HUDEP-2 (cell line): Measurements from ENCODE around the gene SAT2.

Experiments
- DNase-seq, 76 experiments: peaks; one replicate each; lab custom pipeline; 2025; ENCODE audit not compliant: unreplicated experiment in 76 of 76; lab: John Stamatoyannopoulos, UW

SAT2 gene

DNA sequence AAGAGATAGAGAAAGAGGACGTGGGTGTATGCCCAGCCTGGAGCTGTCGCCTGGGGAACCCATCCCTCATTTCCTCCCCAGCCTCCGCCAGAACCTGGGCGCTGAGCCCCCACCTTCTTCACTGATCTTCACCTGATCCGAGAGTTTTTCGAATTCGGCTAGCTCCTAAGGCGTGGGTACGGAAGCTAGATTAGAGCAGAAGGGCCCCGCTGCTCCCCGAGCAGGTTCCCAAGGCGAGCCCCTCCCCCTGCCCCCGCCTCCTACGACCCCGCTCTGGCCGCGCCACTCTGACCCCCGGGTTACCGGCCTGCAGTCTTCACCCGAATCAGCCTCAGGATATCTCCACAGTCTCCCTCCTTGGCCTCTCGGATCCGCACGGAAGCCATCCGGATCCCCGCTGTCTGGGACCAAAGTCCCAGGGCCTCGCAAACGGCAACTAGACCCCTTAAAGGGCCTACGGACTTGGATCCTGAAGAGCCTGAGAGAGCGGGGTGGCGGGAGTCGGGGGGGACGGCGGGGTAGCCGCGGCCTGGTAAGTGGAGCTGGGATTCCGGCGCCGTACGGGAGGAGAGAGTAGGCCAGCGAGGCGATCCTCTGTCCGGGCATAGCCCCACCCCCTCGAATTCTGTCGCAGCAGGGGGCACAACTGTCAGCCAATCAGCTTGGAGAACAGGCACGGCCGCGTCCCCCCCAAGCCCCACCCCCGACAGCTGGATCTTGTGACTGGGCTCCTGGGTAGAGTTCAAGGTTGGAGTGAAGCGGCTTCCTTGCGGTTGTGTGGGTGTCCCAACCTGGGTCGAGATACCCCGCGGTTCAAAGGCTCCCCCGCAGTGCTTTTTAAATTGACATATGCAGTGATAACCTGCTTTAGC, at the start of gene SAT2:
Gene SAT2 (minus strand): TSS at position 572 of the 872 bp plus-strand sequence. CDS start 186 bp downstream, at position 386.
- DNase-seq = peak in 70 of 76 experiments; percentile 23 to 97 (median 87)

DNA sequence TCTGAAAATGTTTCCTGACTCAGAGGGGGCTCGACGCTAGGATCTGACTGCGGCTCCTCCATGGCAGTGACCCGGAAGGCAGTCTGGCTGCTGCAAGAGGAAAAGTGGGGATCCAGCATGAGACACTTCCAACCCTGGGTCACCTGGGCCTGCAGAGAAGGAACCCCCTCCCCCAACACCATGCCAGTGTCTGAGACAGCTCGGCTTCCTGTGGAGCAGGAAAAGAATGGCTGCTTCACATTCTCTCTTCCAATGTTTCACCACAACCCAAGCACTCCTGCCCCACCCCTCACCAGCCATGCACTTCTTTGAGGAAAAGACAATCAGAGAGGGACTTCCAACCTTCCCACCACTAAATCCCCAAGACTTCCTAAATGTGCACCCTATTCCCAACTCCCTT, 48.9 kb upstream of the SAT2 start:
- no peak for DNase-seq

DNA sequence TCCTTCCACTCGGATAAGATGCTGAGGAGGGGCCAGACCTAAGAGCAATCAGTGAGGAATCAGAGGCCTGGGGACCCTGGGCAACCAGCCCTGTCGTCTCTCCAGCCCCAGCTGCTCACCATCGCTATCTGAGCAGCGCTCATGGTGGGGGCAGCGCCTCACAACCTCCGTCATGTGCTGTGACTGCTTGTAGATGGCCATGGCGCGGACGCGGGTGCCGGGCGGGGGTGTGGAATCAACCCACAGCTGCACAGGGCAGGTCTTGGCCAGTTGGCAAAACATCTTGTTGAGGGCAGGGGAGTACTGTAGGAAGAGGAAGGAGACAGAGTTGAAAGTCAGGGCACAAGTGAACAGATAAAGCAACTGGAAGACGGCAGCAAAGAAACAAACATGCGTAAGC, 47.3 kb upstream of the SAT2 start:
- no peak for DNase-seq

DNA sequence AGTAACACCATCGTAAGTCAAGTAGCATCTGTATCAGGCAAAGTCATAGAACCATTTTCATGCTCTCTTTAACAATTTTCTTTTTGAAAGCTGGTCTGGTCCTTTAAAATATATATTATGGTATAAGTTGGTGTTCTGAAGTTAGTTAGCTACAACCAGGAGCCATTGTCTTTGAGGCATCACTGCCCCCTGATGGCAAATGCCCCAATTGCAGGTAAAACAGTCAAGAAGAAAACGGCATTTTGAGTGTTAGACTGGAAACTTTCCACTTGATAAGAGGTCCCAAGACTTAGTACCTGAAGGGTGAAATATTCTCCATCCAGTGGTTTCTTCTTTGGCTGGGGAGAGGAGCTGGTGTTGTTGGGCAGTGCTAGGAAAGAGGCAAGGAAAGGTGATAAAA, 45.6 kb upstream of the SAT2 start:
- DNase-seq = peak in 48 of 76 experiments; percentile 5 to 57 (median 31)

DNA sequence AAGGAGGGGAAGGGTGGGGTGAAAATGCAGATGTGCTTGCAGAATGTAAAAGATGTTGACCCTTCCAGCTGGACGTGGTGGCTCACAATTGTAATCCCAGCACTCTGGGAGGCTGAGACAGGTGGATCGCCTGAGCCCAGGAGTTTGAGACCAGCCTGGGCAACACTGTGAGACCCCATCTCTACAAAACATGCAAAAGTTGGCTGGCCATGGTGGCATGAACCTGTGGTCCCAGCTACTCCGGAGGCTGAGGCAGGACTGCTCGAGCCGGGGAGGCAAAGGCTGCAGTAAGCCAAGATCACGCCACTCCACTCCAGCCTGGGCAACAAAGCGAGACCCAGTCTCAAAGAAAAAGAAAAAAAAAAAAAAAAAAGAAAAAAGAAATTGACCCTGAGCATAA, 40.9 kb upstream of the SAT2 start:
- DNase-seq = no peak

DNA sequence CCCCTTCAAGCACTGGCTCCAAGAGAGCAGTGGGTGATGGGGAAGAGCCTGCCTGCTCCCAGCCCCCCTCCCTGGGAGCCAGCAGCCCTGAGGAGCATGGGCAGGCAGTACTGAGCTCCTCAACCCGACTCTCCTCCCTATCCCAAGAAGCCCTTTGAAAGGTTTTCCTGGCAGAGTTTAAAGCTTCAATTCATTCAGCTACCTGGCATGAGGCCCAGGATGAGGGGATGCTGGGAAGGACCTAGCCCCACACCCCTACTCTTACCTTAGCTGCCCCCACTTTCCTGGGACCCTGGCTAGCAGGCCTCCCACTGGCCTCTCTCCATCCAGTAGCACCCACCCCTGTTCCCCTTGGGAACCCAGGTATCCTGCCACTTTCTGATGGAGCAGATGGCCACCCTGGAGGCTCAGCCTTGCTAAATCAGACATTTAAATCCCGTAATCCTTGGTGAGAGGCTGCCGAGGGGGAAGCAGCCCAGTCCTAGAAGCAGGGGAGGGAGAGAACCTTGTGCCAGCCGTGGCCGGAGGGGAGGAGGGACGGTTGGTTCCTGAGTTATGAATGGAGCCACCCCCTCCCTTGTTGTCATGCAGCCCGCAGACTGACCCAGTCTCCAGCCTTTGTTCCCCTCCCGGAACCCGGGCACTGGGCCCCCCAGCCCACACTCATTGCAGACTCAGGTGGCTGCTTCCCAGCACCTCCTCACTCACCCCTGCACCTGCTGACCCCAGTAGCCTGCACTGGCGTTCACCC, 40.2 kb upstream of the SAT2 start:
- DNase-seq = no peak

DNA sequence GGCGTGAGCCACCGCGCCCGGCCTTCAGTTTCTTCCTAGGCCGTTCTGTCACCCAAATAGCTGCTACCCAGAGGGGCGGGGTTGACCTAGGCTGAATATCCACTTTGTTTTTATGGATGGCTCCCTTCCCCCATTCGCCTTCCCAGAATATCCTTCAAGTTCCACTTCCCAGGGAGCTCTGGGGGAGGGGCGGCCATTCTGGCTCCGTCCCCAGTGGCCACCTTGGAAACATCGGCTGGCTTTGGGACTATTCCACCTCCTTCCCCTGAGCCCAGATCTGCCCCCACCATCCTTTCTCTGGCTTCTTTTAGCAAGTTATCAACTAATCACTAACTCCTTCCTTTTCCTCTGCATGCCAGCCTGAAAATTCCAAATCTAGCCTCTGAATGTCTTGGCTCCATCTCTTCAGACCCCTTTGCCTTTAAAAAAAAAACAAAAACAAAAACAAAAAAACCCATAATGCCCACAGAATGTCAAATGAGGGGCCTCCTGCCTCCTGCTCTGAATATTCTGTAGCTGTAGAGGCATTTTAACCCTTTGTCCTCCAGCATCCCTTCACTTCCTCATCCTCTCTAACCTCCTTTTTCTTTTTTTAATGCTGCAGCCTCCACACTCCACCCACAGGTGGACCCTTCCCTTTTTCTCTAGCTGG, 29.5 kb upstream of the SAT2 start:
- no peak for DNase-seq

DNA sequence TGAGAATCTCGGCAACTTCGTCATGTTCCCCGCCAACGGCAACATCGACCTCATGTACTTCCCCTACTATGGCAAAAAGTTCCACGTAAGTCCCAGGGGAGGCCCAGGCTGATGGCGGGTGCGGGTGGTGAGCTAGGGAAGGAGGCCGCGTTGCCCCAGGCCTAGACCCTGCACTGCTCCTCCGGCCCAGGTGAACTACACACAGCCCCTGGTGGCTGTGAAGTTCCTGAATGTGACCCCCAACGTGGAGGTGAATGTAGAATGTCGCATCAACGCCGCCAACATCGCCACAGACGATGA, 27.9 kb upstream of the SAT2 start:
- no peak for DNase-seq

DNA sequence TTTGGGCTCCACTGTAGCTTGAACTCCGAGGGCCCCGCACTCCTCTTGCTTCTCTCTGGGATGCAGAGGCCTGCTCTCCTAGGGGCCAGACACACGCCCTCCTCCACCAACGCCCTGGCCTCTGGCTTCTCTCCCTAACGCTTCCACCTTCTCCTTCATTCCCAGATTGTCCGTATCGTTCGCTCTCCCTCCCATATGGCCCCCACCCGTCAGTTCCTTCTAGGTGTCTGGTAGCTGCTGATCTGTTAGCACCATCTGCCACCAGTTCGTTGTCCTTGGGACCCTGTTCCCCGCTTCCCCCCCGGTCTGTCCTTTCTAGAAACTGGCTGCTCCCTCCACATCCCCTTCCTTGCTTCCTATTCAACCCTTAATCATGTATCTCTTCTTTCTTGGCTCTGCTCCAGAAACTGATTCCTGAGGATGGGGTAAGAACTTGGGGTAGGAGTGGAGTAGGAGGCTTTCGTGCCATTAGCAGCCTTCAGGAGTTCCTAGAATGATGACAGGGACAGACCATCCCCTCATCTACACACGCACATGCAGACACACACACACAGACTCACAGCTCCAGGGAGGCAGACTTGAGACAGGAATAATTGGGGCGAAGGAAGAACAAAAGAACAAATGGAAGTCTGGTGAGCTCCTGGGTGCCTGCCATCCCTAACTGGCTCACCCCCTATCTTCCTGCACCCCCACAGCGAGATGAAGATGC, 27.4 kb upstream of the SAT2 start:
- no peak for DNase-seq

DNA sequence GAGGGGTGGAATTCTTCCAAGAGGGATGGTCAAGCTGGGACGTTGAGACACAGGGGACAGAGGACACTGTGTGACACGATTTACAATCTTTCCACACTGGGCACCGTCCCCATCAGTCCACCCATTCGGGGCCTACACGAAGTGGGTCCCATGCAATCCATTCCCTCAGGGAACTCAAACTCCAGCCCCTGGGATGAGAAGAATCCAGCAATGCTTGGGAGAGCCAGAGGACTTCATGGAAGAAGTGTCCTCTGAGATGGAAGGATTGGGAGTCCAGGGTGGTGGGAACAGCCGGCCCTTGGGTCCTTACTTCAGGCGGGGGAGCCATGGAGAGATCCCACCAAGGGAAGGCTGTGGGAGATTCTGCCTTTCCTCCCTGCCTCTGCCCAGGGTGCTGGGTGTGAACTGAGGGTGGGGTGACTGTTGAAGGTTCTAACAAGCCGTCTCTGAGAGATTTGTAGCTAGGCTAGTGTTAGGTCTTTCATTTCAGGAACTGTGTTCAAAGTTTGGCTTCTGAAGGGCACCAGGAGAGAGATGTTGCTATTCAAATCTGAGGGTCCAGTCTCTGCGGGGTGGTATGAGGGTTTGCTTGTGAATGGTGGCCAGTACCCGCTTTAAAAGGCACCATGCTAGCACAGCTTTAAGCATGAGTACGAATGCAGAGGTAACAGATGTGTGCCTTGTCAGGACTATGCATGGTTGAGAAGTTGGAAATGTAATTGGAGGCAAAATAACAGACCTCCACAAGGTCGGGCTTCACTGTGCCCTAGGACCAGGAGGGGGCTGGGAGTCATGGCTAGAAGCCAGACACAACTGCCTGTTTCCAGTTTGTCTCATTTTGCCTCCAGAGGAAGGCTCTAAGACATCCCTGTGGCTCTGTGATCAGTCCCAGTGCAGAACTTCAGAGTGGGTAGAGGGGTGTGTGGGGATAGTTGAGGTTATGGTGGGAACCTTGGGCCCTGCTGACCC, 25.1 kb upstream of the SAT2 start:
- peak in 3 of 76 experiments; percentile 9 to 15 (median 14) for DNase-seq

DNA sequence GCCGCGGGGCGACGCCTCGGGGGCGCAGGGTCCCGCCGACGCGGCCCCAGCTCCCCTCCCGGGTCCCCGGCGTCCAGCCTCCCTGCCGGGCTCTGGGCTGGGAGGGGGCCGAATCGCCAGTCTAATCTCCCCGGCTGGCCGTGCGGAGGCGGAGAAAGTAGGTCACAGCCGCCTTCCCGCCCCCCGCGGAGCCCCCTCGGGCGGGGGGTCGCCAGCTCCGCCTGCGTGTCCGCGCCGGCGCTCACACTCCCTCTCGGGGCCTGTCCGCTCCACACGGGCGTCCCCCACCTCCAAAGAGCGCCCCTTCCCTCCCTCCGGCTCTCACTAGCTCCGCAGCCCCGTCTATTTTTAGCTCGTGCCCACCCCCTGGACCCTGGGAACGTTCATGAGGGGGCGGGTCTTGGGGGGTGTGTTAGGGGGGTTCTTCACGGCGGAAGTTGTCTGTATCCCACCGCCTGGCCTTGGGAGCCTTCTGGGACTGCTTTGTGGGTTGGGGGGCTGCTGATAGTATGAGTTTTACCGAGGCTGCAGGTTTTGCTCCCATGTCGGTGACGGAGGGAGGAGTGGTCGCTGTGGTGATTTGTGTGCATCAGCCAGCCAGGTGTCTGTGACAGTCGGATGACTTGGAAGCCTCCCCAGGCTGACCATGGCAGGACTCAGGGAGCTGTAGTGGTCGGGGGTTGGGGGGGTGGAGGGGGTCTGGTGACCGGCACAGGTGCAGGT, 24.2 kb upstream of the SAT2 start:
- DNase-seq = no peak

DNA sequence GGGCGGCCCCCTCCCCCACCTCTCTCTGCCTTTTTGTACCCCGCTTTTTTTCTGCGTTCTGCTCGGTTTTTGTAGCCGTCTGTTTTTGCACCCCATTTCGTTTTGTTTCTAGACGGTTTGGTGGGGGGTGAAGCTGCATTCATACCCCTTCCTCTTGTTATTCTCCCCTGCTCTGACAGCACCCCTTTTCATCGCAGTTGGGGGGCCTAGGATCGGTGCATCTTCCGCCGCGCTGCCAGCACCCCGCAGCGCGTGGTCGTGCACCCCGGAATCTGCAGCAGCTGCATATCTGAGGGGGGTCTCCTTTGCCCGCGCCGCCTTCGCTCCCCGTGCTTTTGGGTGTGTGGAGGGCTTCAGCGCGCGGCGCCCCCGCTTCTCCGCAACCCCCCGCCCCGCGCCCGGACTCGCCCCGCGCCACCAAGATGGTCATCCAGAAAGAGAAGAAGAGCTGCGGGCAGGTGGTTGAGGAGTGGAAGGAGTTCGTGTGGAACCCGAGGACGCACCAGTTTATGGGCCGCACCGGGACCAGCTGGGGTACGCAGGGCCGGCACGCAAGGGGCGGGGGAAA, 23.6 kb upstream of the SAT2 start:
- peak in 1 of 76 experiments; percentile 10 for DNase-seq

DNA sequence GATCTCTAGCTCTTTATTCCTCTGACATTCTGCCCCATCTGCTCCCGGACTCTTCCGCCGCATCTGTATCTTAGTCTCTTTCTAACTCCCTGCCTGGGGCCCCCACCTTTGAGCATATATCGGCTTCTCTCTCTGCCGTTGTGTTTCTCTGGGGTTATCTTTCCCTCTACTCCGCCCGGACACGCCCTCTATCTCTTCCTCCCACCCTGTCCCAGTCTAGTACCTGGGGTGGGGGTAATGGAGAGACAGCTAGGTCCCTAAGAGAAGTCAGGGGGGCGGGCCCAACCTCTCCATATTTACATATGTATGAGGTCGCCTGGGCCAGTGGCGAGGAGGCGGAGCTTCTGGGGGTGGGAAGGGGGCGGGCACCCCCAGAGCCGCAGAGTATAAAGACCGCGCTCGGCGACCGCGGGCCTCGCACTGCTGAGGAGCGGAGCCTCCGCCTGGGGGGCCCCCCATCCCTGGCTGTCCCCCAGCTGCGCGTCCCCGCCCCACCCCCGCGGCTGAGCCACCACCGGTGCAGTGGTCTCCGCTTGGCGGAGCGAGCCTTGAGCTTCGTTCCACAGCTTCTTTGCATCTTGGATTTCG, 23.0 kb upstream of the SAT2 start, which contains the start of gene ATP1B2:
Gene ATP1B2 (plus strand): TSS at position 418 of the 588 bp plus-strand sequence. CDS start 593 bp downstream, outside the sequence.
- DNase-seq = peak in 74 of 76 experiments; percentile 71 to 98 (median 94)

DNA sequence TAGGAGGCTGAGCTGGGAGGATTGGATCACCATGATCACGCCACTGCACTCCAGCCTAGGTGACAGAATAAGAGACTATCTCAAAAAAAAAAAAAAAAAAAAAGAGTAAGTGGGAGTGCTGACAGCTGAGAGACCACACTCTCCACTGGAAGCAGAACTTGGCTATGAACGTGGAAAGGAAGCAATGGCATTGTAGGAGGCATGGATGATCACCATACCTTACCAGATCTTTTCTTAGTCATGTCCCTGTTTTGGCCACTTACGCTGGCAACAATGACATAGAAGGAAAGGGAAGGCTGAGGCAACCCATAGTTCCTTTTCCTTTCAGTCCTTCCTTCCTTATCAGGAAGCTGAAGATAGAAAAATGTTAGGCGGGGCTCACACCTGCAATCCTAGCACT, 19.4 kb upstream of the SAT2 start:
- no peak for DNase-seq

DNA sequence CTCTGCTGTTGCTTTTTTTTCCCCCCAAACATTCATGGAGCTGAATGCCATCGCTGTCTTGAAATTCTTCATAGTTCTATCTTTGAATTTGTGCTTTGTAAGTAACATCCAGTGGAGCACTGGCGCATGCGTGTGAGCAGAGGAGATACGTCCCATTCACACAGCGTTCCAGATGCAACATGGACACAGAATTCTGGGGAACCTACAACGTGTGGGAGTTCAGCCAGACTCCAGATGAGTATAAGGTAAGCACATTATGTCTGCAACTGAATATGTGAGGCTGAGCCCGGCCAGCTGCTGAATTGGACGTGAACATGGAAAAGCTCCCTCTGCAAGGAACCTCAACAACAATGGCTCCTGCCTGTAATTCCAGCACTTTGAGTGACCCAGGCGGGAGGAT, 18.8 kb upstream of the SAT2 start:
- DNase-seq = no peak

DNA sequence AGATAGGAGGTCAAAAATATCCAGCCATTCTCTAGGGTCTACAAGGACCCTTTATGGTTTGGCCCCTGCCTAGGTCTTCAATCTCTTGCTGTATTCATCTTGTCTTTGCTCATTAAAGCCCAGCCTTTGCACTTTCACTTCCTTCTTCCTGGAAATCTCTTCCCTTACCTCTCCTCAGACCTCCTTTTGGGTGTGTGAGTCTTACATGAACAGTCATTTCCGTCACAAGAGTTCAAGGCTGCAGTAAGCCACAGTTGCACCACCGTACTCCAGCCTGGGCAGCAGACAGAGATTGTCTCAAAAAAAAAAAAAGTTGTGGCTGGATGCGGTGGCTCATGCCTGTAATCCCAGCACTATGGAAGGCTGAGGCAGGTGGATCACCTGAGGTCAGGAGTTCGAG, 17.2 kb upstream of the SAT2 start:
- DNase-seq = no peak

DNA sequence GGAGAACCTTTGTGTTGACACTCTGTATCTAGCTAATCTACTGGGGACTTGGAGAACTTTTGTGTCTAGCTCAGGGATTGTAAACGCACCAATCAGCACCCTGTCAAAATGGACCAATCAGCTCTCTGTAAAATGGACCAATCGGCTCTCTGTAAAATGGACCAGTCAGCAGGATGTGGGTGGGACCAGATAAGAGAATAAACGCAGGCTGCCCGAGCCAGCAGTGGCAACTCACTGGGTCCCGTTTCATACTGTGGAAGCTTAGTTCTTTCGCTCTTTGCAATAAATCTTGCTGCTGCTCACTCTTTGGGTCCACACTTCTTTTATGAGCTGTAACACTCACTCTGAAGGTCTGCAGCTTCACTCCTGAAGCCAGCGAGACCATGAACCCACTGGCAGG, 14.0 kb upstream of the SAT2 start:
- DNase-seq = peak in 23 of 76 experiments; percentile 7 to 54 (median 20)

DNA sequence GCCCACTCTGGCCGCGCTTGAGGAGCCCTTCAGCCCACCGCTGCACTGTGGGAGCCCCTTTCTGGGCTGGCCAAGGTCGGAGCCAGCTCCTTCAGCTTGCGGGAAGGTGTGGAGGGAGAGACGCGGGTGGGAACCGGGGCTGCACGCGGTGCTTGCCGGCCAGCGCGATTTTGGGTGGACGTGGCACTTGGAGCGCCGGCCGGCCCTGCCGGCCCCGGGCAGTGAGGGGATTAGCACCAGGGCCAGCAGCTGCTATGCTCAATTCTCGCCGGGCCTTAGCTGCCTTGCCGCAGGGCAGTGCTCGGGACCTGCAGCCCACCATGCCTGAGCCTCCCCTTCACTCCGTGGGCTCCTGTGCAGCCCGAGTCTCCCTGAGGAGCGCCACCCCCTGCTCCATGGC, 13.2 kb upstream of the SAT2 start:
- no peak for DNase-seq
